GM12878 (cell line): ENCODE data around the gene DCAF17. TPM values are rescaled to one million over a fixed set of nuclear protein-coding genes. Genes with fewer than 3 reads are reported as not detected.

Source experiments
- ATF7 ChIP-seq: fragments of 450-650 bp; IDR thresholded peaks from 2 replicates; pipeline ENCODE4 v1.6.1; 2016; ENCODE audit warnings: low read depth, mild to moderate bottlenecking
- BCL3 ChIP-seq: IDR thresholded peaks from 2 replicates; pipeline ENCODE4 v1.6.1; 2011; ENCODE audit warnings: borderline replicate concordance, low read depth, mild to moderate bottlenecking, moderate library complexity, low read length; ENCODE audit not compliant: insufficient read depth, poor library complexity, severe bottlenecking
- BHLHE40 ChIP-seq, 2 experiments: fragments of 450-650 bp in 1 of 2; IDR thresholded peaks; 2 replicates each; pipeline ENCODE4 v1.6.1; 2011 to 2017; ENCODE audit warnings: low read depth in 2 of 2, borderline replicate concordance in 1 of 2, improper control_type of control experiment in 1 of 2, low read length in 1 of 2, mild to moderate bottlenecking in 1 of 2
- CHD2 ChIP-seq: IDR thresholded peaks from 2 replicates; pipeline ENCODE4 v1.6.1; 2011; ENCODE audit warnings: low read depth, low read length, improper control_type of control experiment, borderline replicate concordance
- E4F1 ChIP-seq: fragments of 450-650 bp; IDR thresholded peaks from 2 replicates; pipeline ENCODE4 v1.6.1; 2018; ENCODE audit warnings: borderline replicate concordance, mild to moderate bottlenecking; ENCODE audit not compliant: partially characterized antibody
- EED ChIP-seq: sonication (generic); IDR thresholded peaks from 2 replicates; pipeline ENCODE4 v1.6.1; 2016; ENCODE audit warnings: antibody characterized with exemption, low read depth
- IKZF1 ChIP-seq: fragments of 450-650 bp; conservative IDR thresholded peaks from 2 replicates; pipeline ENCODE4 v1.6.1; 2017; ENCODE audit warnings: antibody characterized with exemption, mild to moderate bottlenecking
- MAX ChIP-seq: IDR thresholded peaks from 2 replicates; pipeline ENCODE4 v1.6.1; 2012; ENCODE audit warnings: low read depth, low read length, improper control_type of control experiment
- MXI1 ChIP-seq: fragments of 150-350 bp; IDR thresholded peaks from 2 replicates; pipeline ENCODE4 v1.6.1; 2011; ENCODE audit warnings: low read depth, mild to moderate bottlenecking, inconsistent platforms, low read length, improper control_type of control experiment
- NFYB ChIP-seq: IDR thresholded peaks from 2 replicates; pipeline ENCODE4 v1.6.1; 2011; ENCODE audit warnings: low read depth, mild to moderate bottlenecking, low read length, improper control_type of control experiment, moderate library complexity; ENCODE audit not compliant: insufficient read depth
- POLR2AphosphoS5 ChIP-seq: IDR thresholded peaks from 2 replicates; pipeline ENCODE4 v1.6.1; 2011; ENCODE audit warnings: mild to moderate bottlenecking, low read length, inconsistent platforms
- REST ChIP-seq: IDR thresholded peaks from 2 replicates; pipeline ENCODE4 v1.6.1; 2012; ENCODE audit warnings: mild to moderate bottlenecking, low read depth, low read length
- SMC3 ChIP-seq: IDR thresholded peaks from 2 replicates; pipeline ENCODE4 v1.6.1; 2011; ENCODE audit warnings: low read length, improper control_type of control experiment, borderline replicate concordance
- SPI1 ChIP-seq: IDR thresholded peaks from 2 replicates; pipeline ENCODE4 v1.6.1; 2011; ENCODE audit warnings: low read depth, mild to moderate bottlenecking, low read length, moderate library complexity, borderline replicate concordance; ENCODE audit not compliant: insufficient read depth
- ZNF207 ChIP-seq: fragments of 450-650 bp; IDR thresholded peaks from 2 replicates; pipeline ENCODE4 v1.6.1; 2014; ENCODE audit warnings: antibody characterized with exemption, mild to moderate bottlenecking, borderline replicate concordance
- polyA plus RNA-seq, 11 experiments: library from polyadenylated mRNA; depleted of rRNA in 4 of 11; unstranded in 6 of 11; stranded (reverse) in 5 of 11; fragments of >200 nt; fragmentation: Nextera tagmentation in 4 of 11; fragmentation: Illumina TruSeq in 1 of 11; extraction: Ambion mirVana in 4 of 11; extraction: Trizol in 1 of 11; gene quantifications; 1 replicate in 1 of 11; 2 replicates in 10 of 11; pipeline versions ENCODE4 v1.2.1 to v1.2.3, GENCODE V29; 2011 to 2016; ENCODE audit warnings: inconsistent platforms in 2 of 11, missing spikeins in 2 of 11, low read depth in 1 of 11
- total RNA-seq, 4 experiments: library from RNA; depleted of rRNA in 3 of 4; stranded (reverse); fragments of >200 nt in 3 of 4; fragmentation: Illumina TruSeq in 1 of 4; extraction: Trizol in 1 of 4; gene quantifications; 2 replicates each; pipeline versions ENCODE4 v1.2.1 to v1.2.3, GENCODE V29; 2013 to 2021

DCAF17 gene
- total and polyA plus RNA-seq, 10 of the 15 experiments (the other 5 are each of a cell fraction or from before 2014, with no cell fraction given) = 5.2 to 32.9 (median 23.4) TPM

- TF ChIP-seq REST = no peak
- TF ChIP-seq EED = 0 out of 2 replicates have a peak, but pooled peaks have one; percentile 10
- 0 out of 2 replicates have a peak, but pooled peaks have one; percentile 54 for TF ChIP-seq MXI1
- no peak for TF ChIP-seq ATF7
- no peak for TF ChIP-seq POLR2AphosphoS5
- 0 out of 2 replicates have a peak, but pooled peaks have one; percentile 2 for TF ChIP-seq SMC3
- TF ChIP-seq ZNF207 = no peak
- TF ChIP-seq BCL3 = no peak
- peak; percentile 43; the same call in 1 of the 2 replicates for TF ChIP-seq SPI1
- peak; percentile 47; the same call in 1 of the 2 replicates for TF ChIP-seq CHD2
- peak; percentile 53 for TF ChIP-seq IKZF1
- TF ChIP-seq NFYB = peak; percentile 61; the same call in 1 of the 2 replicates
- TF ChIP-seq BHLHE40 (IDR thresholded peaks at IDR 0.05; ENCODE audit: borderline replicate concordance in 1 of 2, low read depth in 2 of 2, low read length in 1 of 2) = peak in 1 of 2 experiments; percentile 50; a peak in 1 of 4 replicates
- peak; percentile 72; the same call in 1 of the 2 replicates for TF ChIP-seq MAX
- TF ChIP-seq E4F1 = no peak
These were observed 89.3 kb downstream of the DCAF17 start (continued) for GRCh38 chr2:171523088-171524017.
